Kidney (tissue), 14 donors: ENCODE measurements around the gene NFIL3. TPM values are rescaled to one million over a fixed set of nuclear protein-coding genes. Genes with fewer than 3 reads are reported as not detected.

Experiments used
- DNase-seq, 5 donors: peaks; one replicate each; pipeline ENCODE4 v3.0.0-alpha.2; 2013 to 2020
- FAIRE-seq: peaks from 2 replicates; lab custom pipeline; 2012; peaks lifted over from hg19 to GRCh38; lab: Jason Lieb, UNC
- H3K27ac ChIP-seq, 2 donors: one replicate each; pipeline ENCODE4 v1.7.0; 2013; ENCODE audit warnings: low read depth in 2 of 2, low read length in 2 of 2, inconsistent platforms in 1 of 2
- H3K27me3 ChIP-seq: one replicate; pipeline ENCODE4 v1.7.1; 2013; ENCODE audit warnings: low read length, inconsistent platforms; ENCODE audit not compliant: control insufficient read depth, insufficient read depth
- H3K36me3 ChIP-seq, 3 donors: one replicate each; pipeline versions ENCODE4 v1.7.0 to v1.7.1; 2013; ENCODE audit warnings: low read length in 3 of 3, control low read depth in 1 of 3, inconsistent platforms in 1 of 3; ENCODE audit not compliant: insufficient read depth in 3 of 3, control insufficient read depth in 2 of 3
- H3K4me1 ChIP-seq, 3 donors: one replicate each; pipeline versions ENCODE4 v1.7.0 to v1.7.1; 2013; ENCODE audit warnings: low read length in 3 of 3, inconsistent platforms in 1 of 3, low read depth in 1 of 3; ENCODE audit not compliant: control insufficient read depth in 2 of 3, insufficient read depth in 2 of 3
- H3K4me3 ChIP-seq, 3 donors: one replicate each; pipeline versions ENCODE4 v1.7.0 to v1.8.1; 2013; ENCODE audit warnings: low read length in 3 of 3, control low read depth in 1 of 3, inconsistent platforms in 1 of 3
- H3K9ac ChIP-seq, 3 donors: one replicate each; pipeline versions ENCODE4 v1.7.0 to v1.7.1; 2013; ENCODE audit warnings: low read length in 3 of 3, control low read depth in 1 of 3, inconsistent platforms in 1 of 3
- H3K9me3 ChIP-seq, 3 donors: one replicate each; pipeline versions ENCODE4 v1.7.0 to v1.7.1; 2013; ENCODE audit warnings: low read length in 3 of 3, control low read depth in 1 of 3, inconsistent platforms in 1 of 3; ENCODE audit not compliant: control insufficient read depth in 2 of 3, insufficient read depth in 1 of 3
- intact Hi-C: fragments of 100-400 bp; cut with DNase I; formaldehyde crosslinking; loops from one replicate; pipeline ENCODE4 v1.11.1; 2022
- polyA plus RNA-seq: library from polyadenylated mRNA; stranded (reverse); fragments of 350-450 nt; fragmentation: Illumina TruSeq; extraction: RNeasy Lipid Tissue Mini Kit (QIAGEN cat#74804); gene quantifications from one replicate; pipeline ENCODE4 v1.2.3, GENCODE V29; 2014; ENCODE audit warnings: low read depth, low replicate concordance; ENCODE audit not compliant: insufficient read depth
- total RNA-seq: library from RNA; stranded (reverse); fragmentation: NEBNext Ultra II Directional; extraction: Animal tissue kit (Norgen Biotek cat#: 25700); gene quantifications from one replicate; pipeline ENCODE4 v1.2.1, GENCODE V29; 2021
- TF ChIP-seq, protein P1 (sequence below): IDR thresholded peaks from 3 replicates; pipeline ENCODE4 v1.5.1; 2012; ENCODE audit warnings: mild to moderate bottlenecking, moderate library complexity, borderline replicate concordance; ENCODE audit not compliant: insufficient read depth; ENCODE audit errors: extremely low read depth
- donor health status: control.
- donor health status: control.
- donor health status: control.
- donor health status: control.
- donor health status: control.
- donor health status: DM: yes; HTN: yes; CAD: no.
- donor health status: Normal renal cell carcinoma (clear cell type).

NFIL3 gene
- total and polyA plus RNA-seq, 2 donors from 2014 or later, result 16.7 to 31.3 TPM

DNA sequence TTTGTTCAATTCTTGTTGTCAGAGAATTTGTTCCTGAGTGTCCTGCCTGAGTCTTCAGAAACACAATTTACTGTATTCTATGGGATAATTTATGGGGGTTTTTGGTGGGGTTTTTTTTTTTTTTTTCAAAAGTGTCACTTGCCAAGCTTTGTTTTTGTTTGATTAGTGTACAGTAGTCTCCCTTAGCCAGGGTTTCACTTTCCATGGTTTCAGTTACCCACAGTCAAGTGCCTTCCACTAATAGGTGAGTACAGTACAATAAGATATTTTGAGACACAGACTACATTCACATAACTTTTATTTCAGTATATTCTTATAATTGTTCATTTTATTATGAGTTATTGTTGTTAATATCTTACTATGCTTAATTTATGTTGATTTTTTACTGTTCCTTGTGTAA is 36.9 kb downstream of the NFIL3 start:
- TF ChIP-seq, protein P1, sequence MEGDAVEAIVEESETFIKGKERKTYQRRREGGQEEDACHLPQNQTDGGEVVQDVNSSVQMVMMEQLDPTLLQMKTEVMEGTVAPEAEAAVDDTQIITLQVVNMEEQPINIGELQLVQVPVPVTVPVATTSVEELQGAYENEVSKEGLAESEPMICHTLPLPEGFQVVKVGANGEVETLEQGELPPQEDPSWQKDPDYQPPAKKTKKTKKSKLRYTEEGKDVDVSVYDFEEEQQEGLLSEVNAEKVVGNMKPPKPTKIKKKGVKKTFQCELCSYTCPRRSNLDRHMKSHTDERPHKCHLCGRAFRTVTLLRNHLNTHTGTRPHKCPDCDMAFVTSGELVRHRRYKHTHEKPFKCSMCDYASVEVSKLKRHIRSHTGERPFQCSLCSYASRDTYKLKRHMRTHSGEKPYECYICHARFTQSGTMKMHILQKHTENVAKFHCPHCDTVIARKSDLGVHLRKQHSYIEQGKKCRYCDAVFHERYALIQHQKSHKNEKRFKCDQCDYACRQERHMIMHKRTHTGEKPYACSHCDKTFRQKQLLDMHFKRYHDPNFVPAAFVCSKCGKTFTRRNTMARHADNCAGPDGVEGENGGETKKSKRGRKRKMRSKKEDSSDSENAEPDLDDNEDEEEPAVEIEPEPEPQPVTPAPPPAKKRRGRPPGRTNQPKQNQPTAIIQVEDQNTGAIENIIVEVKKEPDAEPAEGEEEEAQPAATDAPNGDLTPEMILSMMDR, result no peak
- DNase-seq (no peak), FAIRE-seq (no peak)

DNA sequence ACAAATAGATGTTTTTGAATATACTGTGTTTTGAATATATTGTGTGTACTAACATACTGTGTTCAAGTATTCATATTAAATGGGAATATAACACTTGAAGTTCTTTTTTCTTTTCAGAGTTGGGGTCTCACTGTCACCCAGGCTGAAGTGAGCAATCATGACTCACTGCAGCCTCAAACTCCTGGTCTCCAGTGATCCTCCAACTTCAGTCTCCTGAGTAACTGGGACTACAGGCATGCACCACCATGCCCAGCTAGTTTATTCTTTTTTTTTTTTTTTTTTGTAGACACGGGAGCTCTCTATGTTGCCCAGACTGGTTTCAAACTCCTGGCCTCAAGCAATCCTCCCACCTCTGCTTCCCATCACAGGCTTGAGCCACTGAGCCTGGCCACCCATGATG is 38.7 kb downstream of the NFIL3 start:
- intact Hi-C loops, result no loop called here
- H3K27ac ChIP-seq, result no peak overlapping the region
- H3K4me1 ChIP-seq, result no peaks in the 10 kb centered on the region
- DNase-seq (no peak), FAIRE-seq (no peak)
- H3K9ac ChIP-seq, result no peak overlapping the region
- H3K36me3 ChIP-seq, result no peaks in the 10 kb centered on the region
- no peaks in the 10 kb centered on the region for H3K9me3 ChIP-seq
- H3K27me3 ChIP-seq, result no peaks in the 10 kb centered on the region
- TF ChIP-seq, protein P1, result no peak
- no peak overlapping the region for H3K4me3 ChIP-seq

More for the DNA sequence above, 36.9 kb downstream of the NFIL3 start:
- H3K9me3 ChIP-seq, result no peaks in the 10 kb centered on the region
- no peak overlapping the region for H3K4me3 ChIP-seq
- H3K36me3 ChIP-seq, result no peaks in the 10 kb centered on the region
- H3K27me3 ChIP-seq, result no peaks in the 10 kb centered on the region
- H3K27ac ChIP-seq, result no peak overlapping the region
- no peaks in the 10 kb centered on the region for H3K4me1 ChIP-seq
- H3K9ac ChIP-seq, result no peak overlapping the region
- intact Hi-C loops, result no loop called here

GRCh38 chr9:91383577-91383976 is 40.1 kb downstream of the NFIL3 start:
- Histone ChIP-seq H3K36me3 (no peaks in the 10 kb centered on the region), H3K9ac (no peak overlapping the region), H3K4me3 (no peak overlapping the region), H3K4me1 (no peaks in the 10 kb centered on the region), H3K27ac (no peak overlapping the region), H3K27me3 (no peaks in the 10 kb centered on the region), H3K9me3 (no peaks in the 10 kb centered on the region)
- intact Hi-C loops, result no loop called here
- TF ChIP-seq, protein P1, result no peak
- FAIRE-seq, result peak; percentile 30
- DNase-seq, result no peak

GRCh38 chr9:91382298-91382697 is 41.3 kb downstream of the NFIL3 start:
- intact Hi-C loops, result no loop called here
- Histone ChIP-seq H3K27ac (no peak overlapping the region), H3K27me3 (no peaks in the 10 kb centered on the region), H3K36me3 (no peaks in the 10 kb centered on the region), H3K4me3 (no peak overlapping the region), H3K9me3 (no peaks in the 10 kb centered on the region), H3K9ac (no peak overlapping the region), H3K4me1 (no peaks in the 10 kb centered on the region)
- DNase-seq, result no peak
- TF ChIP-seq, protein P1, result no peak
- no peak for FAIRE-seq
